Testis (tissue), 5 donors: ENCODE data around the gene CCR2. TPM values are rescaled to one million over a fixed set of nuclear protein-coding genes. Genes with fewer than 3 reads are reported as not detected.

Source experiments
- DNase-seq: peaks from one replicate; pipeline ENCODE4 v3.0.0-alpha.2; 2019
- H3K27ac ChIP-seq, 2 donors: fragments of 200-600 bp; sonication (generic); one replicate each; pipeline ENCODE4 v1.5.1; 2019
- H3K27me3 ChIP-seq: fragments of 200-600 bp; sonication (generic); one replicate; pipeline ENCODE4 v1.5.1; 2019
- H3K36me3 ChIP-seq: fragments of 200-600 bp; sonication (generic); one replicate; pipeline ENCODE4 v1.5.1; 2017; ENCODE audit warnings: low read depth; ENCODE audit errors: missing control alignments
- H3K4me1 ChIP-seq: fragments of 200-600 bp; sonication (generic); one replicate; pipeline ENCODE4 v1.5.1; 2019
- H3K4me3 ChIP-seq, 2 donors: fragments of 200-600 bp; sonication (generic); one replicate each; pipeline ENCODE4 v1.5.1; 2017 to 2019
- H3K9me3 ChIP-seq: fragments of 200-600 bp; sonication (generic); one replicate; pipeline ENCODE4 v1.5.1; 2017
- CTCF ChIP-seq, 3 experiments: fragments of 450-650 bp in 2 of 3; fragments of 200-600 bp in 1 of 3; sonication (generic) in 1 of 3; IDR thresholded peaks; one replicate each; pipeline ENCODE4 v1.5.1; 2016 to 2019; ENCODE audit warnings: antibody characterized with exemption in 3 of 3, mild to moderate bottlenecking in 2 of 3, moderate library complexity in 1 of 3
- POLR2A ChIP-seq: fragments of 450-650 bp; IDR thresholded peaks from one replicate; pipeline ENCODE4 v1.6.1; 2017; ENCODE audit warnings: antibody characterized with exemption, mild to moderate bottlenecking, moderate library complexity
- WGBS, 2 donors: methylation state at CpG; one replicate each; pipeline ENCODE4 v1.1.5; 2018; 5-methylcytosine and 5-hydroxymethylcytosine counted together
- intact Hi-C: fragments of 100-400 bp; cut with DNase I; formaldehyde crosslinking; loops from one replicate; pipeline ENCODE4 v1.15.1; 2023; ENCODE audit warnings: low total_unique reads
- long read RNA-seq, 2 donors: transcript quantifications; one replicate each; lab custom pipeline, GENCODE V29; 2026
- polyA plus RNA-seq: library from polyadenylated mRNA; stranded (reverse); fragments of 350-450 nt; fragmentation: Illumina TruSeq; extraction: RNeasy Lipid Tissue Mini Kit (QIAGEN cat#74804); gene quantifications from one replicate; pipeline ENCODE4 v1.2.3, GENCODE V29; 2014; ENCODE audit warnings: low read depth, low replicate concordance; ENCODE audit not compliant: insufficient read depth
- total RNA-seq, 2 donors: library from RNA; depleted of rRNA; stranded (reverse); fragments of >200 nt; gene quantifications; one replicate each; pipeline ENCODE4 v1.2.3, GENCODE V29; 2016

Gene CCR2
- total RNA-seq = 1 to 10 TPM in 1 of 2 donors, not detected in 1; 1.2 TPM
- 2.7 TPM for polyA plus RNA-seq
- long read RNA-seq, donor 1 = 0 reads
- long read RNA-seq, donor 2 = 0 reads

GRCh38 chr3:46353647-46354410 lies at the start of gene CCR2:
CCR2 (plus strand) TSS chr3:46354111; CDS start chr3:46357528, 3,417 bp downstream.
- no peaks in the 10 kb centered on the region for H3K4me1 ChIP-seq
- no peaks in the 10 kb centered on the region for H3K36me3 ChIP-seq
- TF ChIP-seq CTCF (IDR thresholded peaks at IDR 0.05) = no peak
- no peak for TF ChIP-seq POLR2A
- DNase-seq = no peak
- H3K27me3 ChIP-seq = no peaks in the 10 kb centered on the region
- WGBS, 2 donors = 70 to 75% methylated on average over 6 to 7 of the region's 7 CpGs
- intact Hi-C loops = no loop called here
- H3K27ac ChIP-seq = no peak within 1 kb of the TSS
- no peaks in the 10 kb centered on the region for H3K9me3 ChIP-seq
- H3K4me3 ChIP-seq = no peak within 1 kb of the TSS

GRCh38 chr3:46304739-46305138 lies 49.2 kb upstream of the CCR2 start:
- H3K27ac ChIP-seq = no peak overlapping the region
- no peaks in the 10 kb centered on the region for H3K27me3 ChIP-seq
- WGBS, 2 donors = 89 to 90% methylated on average over 3 of the region's 3 CpGs

GRCh38 chr3:46312991-46313390 lies 40.9 kb upstream of the CCR2 start:
- Histone ChIP-seq H3K36me3 (no peaks in the 10 kb centered on the region), H3K4me1 (no peaks in the 10 kb centered on the region), H3K9me3 (no peaks in the 10 kb centered on the region), H3K27ac (no peak overlapping the region), H3K4me3 (no peak overlapping the region), H3K27me3 (no peaks in the 10 kb centered on the region)
- 85 to 87% methylated on average over 1 of the region's 1 CpG for WGBS, 2 donors
- peak; percentile 25 for DNase-seq
- intact Hi-C loops = no loop called here
- TF ChIP-seq POLR2A (no peak), CTCF (IDR thresholded peaks at IDR 0.05) (no peak)

More at GRCh38 chr3:46304739-46305138, 49.2 kb upstream of the CCR2 start:
- Histone ChIP-seq H3K4me3 (no peak overlapping the region), H3K36me3 (no peaks in the 10 kb centered on the region), H3K4me1 (no peaks in the 10 kb centered on the region), H3K9me3 (no peaks in the 10 kb centered on the region)
- TF ChIP-seq CTCF (IDR thresholded peaks at IDR 0.05) (no peak), POLR2A (no peak)
- no peak for DNase-seq
- intact Hi-C loops = no loop called here

GRCh38 chr3:46314517-46314916 lies 39.4 kb upstream of the CCR2 start:
- no peaks in the 10 kb centered on the region for H3K9me3 ChIP-seq
- no peaks in the 10 kb centered on the region for H3K36me3 ChIP-seq
- intact Hi-C loops = no loop called here
- TF ChIP-seq CTCF (IDR thresholded peaks at IDR 0.05) (no peak), POLR2A (no peak)
- no peak overlapping the region for H3K4me3 ChIP-seq
- no peak for DNase-seq
- H3K4me1 ChIP-seq = no peaks in the 10 kb centered on the region
- no peaks in the 10 kb centered on the region for H3K27me3 ChIP-seq
- H3K27ac ChIP-seq = no peak overlapping the region

GRCh38 chr3:46316206-46316605 lies 37.7 kb upstream of the CCR2 start:
- intact Hi-C loops = no loop called here
- H3K4me1 ChIP-seq = no peaks in the 10 kb centered on the region
- H3K27ac ChIP-seq = no peak overlapping the region
- no peaks in the 10 kb centered on the region for H3K9me3 ChIP-seq
- H3K36me3 ChIP-seq = no peaks in the 10 kb centered on the region
- no peak overlapping the region for H3K4me3 ChIP-seq
- no peak for TF ChIP-seq CTCF (IDR thresholded peaks at IDR 0.05)
- TF ChIP-seq POLR2A = no peak
- no peaks in the 10 kb centered on the region for H3K27me3 ChIP-seq
- DNase-seq = no peak
